RPMI8226 (cell line): ENCODE measurements around the gene DYNLRB1.
"Not testable (repeated sequence)": the region's sequence is repeated elsewhere in the genome, so short reads cannot be mapped to it uniquely, and the experiment has no call there.

Source experiments
- DNase-seq: peaks from one replicate; pipeline ENCODE4 v3.0.0-alpha.2; 2015

DYNLRB1 gene

DNA sequence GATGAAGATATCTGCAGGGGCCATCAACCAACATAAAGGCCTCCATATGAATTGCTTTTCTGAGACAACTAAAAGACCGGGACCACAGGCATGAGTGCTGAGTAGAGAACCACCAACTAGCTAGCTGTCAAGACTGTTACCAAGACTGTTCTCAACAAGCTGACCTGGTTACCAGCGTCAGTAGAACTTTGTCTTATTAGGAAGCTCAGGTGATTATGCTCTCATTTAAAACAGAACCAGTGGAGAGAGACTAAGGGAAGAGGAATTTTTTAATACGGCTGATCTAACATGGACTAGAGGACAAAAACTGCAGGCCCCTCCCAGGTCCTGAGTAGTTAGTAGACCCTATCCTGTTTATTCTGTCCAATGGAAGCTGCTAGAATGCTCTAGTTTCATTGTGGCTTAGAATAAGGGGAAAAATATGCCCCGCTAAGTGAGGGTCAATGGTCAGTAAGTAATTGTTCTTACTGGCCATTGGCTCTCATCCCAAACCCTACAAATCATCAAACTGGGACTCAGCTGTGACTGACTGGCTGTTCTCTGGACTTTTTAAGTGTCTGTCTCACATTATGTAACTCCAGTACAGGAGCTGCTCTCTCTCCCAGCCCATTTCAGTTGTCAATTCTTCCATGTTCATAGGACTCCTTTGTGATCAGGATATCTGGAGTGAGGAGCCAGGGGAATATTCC lies 3.8 kb upstream of the DYNLRB1 start:
- DNase-seq: no peak

- no peak for DNase-seq
Observed at GRCh38 chr20:34512955-34513419, 3.2 kb upstream of the DYNLRB1 start.

GRCh38 chr20:34514034-34514433 lies 2.2 kb upstream of the DYNLRB1 start:
- not testable (repeated sequence) for DNase-seq

DNA sequence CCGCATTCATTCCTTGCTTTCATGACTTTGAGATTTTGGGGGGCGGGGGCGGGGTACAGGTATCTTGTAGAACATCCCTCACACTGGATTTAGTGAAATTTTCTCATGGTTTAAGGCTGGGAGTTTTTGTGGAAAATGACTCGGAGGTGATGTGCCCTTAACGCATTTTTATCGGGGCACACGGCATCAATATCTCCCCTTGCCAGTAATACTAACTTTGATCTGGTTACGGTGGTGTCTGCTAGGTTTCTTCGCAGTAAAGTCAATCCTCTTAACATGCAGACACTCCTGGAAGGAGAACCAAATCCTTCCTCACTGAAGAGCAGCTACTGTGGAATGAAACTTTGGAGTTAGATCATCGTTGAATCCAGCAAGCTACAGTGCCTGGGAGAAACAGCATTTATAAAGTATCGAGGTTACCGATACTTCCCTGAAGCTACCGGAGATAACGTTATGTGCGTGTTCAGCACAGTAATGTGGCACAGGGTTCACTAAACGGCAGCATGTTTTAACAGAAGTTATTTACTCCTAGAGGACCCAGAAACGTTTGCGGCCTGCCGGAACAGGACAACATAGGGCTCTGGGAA lies 1.2 kb upstream of the DYNLRB1 start:
- DNase-seq: no peak

GRCh38 chr20:34515484-34516246 lies 557 bp upstream of the DYNLRB1 start:
- DNase-seq: peak; percentile 81

GRCh38 chr20:34517114-34517505 lies 888 bp downstream of the DYNLRB1 start:
- DNase-seq: no peak

DNA sequence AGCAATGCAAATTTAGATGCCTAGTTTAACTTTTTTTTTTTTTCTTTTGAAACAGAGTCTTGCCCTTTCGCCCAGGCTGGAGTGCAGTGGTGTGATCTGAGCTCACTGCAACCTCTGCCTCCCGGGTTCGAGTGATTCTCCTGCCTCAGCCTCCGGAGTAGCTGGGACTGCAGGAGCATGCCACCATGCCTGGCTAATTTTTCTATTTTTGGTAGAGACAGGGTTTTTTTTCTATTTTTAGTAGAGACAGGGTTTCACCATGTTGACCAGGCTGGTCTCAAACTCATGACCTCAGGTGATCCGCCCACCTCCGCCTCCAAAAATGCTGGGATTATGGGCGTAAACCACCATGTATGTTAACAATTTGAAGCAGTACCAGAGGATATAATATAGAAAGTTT lies 2.6 kb downstream of the DYNLRB1 start:
- not testable (repeated sequence) for DNase-seq

- DNase-seq: not testable (repeated sequence)
Observed at GRCh38 chr20:34519841-34520240, 3.6 kb downstream of the DYNLRB1 start.

DNA sequence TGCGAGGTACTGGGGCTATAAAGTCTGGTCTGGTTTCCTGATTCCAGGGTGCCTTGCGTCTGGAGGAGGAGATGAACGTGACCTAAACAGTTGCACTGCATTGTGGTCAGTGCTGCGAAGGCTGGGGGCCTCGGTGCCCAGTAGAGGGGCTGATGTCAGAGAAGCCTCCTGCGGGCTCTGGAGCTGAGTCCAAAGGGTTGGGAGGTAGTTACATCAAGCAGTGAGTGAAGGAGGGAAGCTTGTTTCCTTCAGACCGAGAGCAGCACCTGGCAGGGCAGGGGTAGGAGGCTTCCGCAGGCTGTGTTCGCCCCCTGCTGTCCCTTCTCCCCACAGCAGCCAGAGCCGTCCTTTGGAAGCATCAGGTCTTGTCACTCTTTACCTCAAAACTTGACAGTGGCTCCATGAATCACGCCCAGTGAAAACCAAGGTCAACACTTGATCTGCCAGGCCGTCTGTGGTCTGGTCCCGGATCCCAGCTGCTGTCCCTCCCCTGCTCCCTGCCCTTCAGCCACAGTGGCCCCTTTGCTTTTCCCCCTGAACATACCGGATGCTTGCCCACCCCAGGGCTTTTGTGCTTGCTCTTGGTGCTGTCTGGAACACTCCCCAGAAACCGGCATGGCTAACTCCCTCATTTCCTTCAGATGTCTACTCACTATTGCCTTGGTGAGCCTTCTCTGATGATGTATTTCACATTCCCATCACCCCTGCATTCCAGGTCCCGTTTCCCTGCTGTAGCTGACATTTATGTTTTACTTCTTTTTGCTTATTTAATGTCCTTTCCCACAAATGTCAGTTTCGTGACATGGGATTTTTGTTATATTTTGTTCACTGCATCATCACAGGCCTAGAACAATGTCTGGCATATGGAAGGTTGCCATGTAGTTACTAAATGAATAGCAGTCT lies 7.0 kb downstream of the DYNLRB1 start:
- peak; percentile 41 for DNase-seq

DNA sequence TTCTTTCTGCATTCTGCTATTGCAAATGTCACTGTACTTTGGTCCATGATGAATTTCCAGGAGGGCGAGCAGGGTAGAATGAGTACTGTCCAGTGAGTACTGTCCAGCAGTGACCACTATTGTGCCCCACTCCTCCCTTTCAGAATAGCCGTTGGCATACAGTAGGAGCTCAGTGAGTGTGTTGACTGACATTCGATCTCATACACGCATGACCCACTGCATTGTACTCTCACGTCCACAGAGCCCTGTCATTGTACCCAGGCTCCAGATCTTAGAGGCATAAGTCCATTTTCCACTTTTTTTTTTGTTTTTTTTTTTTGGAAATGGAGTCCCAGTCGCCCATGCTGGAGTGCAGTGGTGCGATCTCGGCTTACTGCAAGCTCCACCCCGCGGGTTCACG lies 8.2 kb downstream of the DYNLRB1 start:
- DNase-seq: no peak

DNA sequence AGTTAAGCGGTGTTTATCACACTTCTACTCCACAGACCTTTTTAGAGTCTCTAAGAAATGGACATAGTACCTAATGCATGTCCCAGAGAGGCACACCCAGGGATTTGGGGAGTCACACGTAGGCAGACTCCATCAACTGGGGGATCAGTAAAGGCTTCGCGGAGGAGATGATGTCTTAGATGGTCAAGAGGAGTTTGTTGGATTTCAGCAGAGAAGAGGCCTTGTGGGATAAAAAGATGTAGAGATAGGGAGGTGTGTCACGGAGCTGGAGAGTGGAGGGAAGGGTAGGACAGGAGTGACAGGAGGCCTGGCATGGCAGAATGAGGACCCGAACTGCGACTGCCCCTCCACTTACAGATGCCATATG lies 9.1 kb downstream of the DYNLRB1 start:
- DNase-seq: no peak

DNA sequence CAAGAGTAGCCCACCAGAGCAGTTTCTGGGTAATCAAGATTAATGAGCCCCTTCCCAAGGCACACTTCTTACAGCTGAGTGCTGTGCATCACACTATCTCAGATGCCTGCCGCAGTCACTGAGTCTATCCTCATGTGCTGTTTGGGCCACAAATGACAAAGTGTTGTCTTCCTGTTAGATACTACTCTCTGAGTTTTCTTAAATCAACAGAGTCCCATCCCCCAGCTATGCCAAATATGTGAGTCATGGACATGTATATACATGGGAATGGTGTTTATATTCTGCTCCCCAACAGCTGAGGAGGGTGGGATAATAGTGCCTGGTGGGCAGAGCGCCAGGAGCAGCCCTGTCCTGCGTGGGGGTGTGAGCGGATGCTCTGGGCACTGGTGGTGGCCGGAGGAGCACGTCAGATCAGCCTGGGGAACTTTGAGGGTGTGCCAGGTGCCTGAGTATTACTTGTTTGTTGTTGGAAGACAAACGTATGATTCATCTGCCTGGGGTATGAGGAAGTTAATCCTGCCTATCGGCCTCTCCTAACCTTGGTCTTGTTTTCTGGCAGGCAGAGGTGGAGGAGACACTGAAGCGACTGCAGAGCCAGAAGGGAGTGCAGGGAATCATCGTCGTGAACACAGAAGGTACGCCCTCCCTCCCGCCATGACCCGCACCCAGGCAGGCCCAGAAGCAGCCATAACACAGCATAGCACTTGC lies 9.6 kb downstream of the DYNLRB1 start:
- DNase-seq: no peak

GRCh38 chr20:34526466-34526865 lies 10.2 kb downstream of the DYNLRB1 start:
- DNase-seq: no peak

GRCh38 chr20:34527016-34527415 lies 10.8 kb downstream of the DYNLRB1 start:
- DNase-seq: no peak

- DNase-seq: no peak
Observed at GRCh38 chr20:34528921-34529297, 12.7 kb downstream of the DYNLRB1 start.

- DNase-seq: no peak
Observed at GRCh38 chr20:34529742-34530141, 13.5 kb downstream of the DYNLRB1 start.

DNA sequence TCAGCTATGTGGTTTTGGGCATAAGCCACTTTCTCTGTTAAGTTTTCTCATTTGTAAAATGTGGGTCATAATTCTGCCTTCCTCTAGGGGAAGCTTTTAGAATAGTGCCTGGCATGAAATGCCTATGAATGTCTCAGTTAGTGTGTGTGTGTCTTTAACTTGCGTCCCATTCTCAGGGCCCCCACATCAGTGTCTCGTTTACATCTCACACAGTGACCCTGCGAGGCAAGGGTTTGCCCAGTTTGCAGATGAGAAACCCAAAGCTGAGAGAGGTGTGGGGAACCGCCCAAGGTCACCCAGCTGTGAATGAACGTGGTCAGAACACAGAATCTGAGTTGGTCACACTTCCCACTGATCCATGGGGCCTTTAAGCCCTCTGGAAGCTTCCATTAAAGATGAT lies 14.1 kb downstream of the DYNLRB1 start:
- DNase-seq: no peak

DNA sequence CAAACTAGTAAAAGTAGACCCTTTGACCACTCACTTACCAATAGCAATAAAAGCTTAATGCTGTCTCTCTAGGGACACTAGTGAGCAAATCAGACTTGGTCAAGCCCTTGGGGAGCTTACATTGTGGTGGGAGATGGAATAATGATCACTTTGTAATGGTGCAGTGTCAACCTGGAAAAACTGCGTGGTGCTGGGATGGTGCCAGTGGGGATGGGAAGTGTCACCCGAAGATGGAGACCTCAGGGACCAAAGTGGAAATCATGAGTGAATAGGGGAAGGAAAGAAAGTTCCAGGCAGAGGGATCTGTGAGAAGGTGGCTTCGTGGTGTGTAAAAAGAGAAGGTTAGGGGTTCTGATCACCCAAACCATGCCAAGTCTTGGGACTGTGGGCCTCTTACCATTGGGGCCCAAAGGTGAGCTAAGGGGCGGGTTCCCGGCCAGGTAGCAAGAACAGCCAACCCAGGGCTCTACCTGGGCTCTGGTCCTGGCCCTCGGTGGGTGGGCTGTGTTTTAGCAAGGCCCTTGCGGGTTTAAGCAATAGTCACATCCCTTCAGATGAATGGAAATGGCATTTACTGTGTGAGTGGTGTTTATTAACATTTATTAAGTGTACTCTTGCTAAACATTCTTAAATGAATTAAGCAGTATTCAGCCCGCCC lies 15.5 kb downstream of the DYNLRB1 start:
- no peak for DNase-seq

DNA sequence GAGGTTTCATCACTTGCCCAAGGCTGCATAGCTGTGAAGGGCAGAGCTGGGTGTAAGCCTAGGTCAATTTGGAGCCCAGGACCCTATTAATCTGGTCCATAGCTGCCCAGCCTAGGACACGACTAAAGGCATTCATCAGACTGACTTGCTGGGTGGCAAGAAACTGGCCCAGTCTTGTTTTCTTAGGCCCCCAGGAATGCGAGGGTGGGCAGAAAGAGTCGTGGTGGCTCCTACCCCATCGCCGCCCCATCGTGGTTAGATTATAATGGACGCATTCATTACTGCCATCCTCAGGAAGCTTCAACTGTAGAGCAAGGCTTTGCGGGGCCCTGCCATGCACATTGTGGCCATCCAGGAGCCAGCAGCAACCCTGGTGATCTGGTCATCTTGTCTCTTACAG lies 16.1 kb downstream of the DYNLRB1 start:
- DNase-seq: no peak

GRCh38 chr20:34532756-34533155 lies 16.5 kb downstream of the DYNLRB1 start:
- no peak for DNase-seq

- no peak for DNase-seq
Observed at GRCh38 chr20:34534391-34535165, 18.4 kb downstream of the DYNLRB1 start.
